Epidermal melanocyte (primary cell): ENCODE data around the gene ABHD4.
"Not testable (repeated sequence)": the region's sequence is repeated elsewhere in the genome, so short reads cannot be mapped to it uniquely, and the experiment has no call there.

ENCODE experiments used
- DNase-seq: peaks from one replicate; pipeline ENCODE4 v3.0.0; 2011; ENCODE audit warnings: low spot score; ENCODE audit not compliant: insufficient read length

ABHD4 gene

GRCh38 chr14:22589096-22589839, 8.8 kb upstream of the ABHD4 start, which contains the start of gene DAD1:
DAD1 (minus strand) TSS chr14:22589224; CDS start chr14:22589157, 67 bp downstream.
- DNase-seq: peak; percentile 99

- no peak for DNase-seq
Measured at GRCh38 chr14:22593189-22593588, 4.9 kb upstream of the ABHD4 start.

- no peak for DNase-seq
Measured at GRCh38 chr14:22593601-22594000, 4.5 kb upstream of the ABHD4 start.

GRCh38 chr14:22594156-22594716, 3.9 kb upstream of the ABHD4 start:
- no peak for DNase-seq

- no peak for DNase-seq
Measured at GRCh38 chr14:22596354-22596879, 1.7 kb upstream of the ABHD4 start.

GRCh38 chr14:22597265-22597664, 835 bp upstream of the ABHD4 start:
- no peak for DNase-seq

GRCh38 chr14:22597771-22598098, 365 bp upstream of the ABHD4 start:
- DNase-seq: no peak

- DNase-seq: no peak
Measured at GRCh38 chr14:22598896-22599244, 770 bp downstream of the ABHD4 start.

- no peak for DNase-seq
Measured at GRCh38 chr14:22599349-22599748, 1.2 kb downstream of the ABHD4 start.

GRCh38 chr14:22600027-22600426, 1.9 kb downstream of the ABHD4 start:
- DNase-seq: no peak

GRCh38 chr14:22601456-22601855, 3.4 kb downstream of the ABHD4 start:
- DNase-seq: no peak

- no peak for DNase-seq
Measured at GRCh38 chr14:22601996-22602395, 3.9 kb downstream of the ABHD4 start.

GRCh38 chr14:22602862-22603261, 4.8 kb downstream of the ABHD4 start:
- no peak for DNase-seq

- DNase-seq: no peak
Measured at GRCh38 chr14:22606380-22606779, 8.3 kb downstream of the ABHD4 start.

GRCh38 chr14:22607291-22607690, 9.2 kb downstream of the ABHD4 start:
- no peak for DNase-seq

- no peak for DNase-seq
Measured at GRCh38 chr14:22610931-22611330, 12.8 kb downstream of the ABHD4 start.

GRCh38 chr14:22613106-22613695, 15.1 kb downstream of the ABHD4 start:
- DNase-seq: no peak

GRCh38 chr14:22613736-22614239, 15.7 kb downstream of the ABHD4 start:
- no peak for DNase-seq

GRCh38 chr14:22614240-22614799, 16.2 kb downstream of the ABHD4 start:
- peak; percentile 60 for DNase-seq

GRCh38 chr14:22615765-22616164, 17.7 kb downstream of the ABHD4 start:
- not testable (repeated sequence) for DNase-seq

GRCh38 chr14:22622255-22622654, 24.2 kb downstream of the ABHD4 start:
- DNase-seq: no peak

GRCh38 chr14:22623047-22623446, 24.9 kb downstream of the ABHD4 start:
- DNase-seq: no peak
